ENCODE measurements around the gene GDI1.
A peak's percentile ranks its signal among the peaks of the same experiment; 100 is the strongest.

GDI1 gene

DNA sequence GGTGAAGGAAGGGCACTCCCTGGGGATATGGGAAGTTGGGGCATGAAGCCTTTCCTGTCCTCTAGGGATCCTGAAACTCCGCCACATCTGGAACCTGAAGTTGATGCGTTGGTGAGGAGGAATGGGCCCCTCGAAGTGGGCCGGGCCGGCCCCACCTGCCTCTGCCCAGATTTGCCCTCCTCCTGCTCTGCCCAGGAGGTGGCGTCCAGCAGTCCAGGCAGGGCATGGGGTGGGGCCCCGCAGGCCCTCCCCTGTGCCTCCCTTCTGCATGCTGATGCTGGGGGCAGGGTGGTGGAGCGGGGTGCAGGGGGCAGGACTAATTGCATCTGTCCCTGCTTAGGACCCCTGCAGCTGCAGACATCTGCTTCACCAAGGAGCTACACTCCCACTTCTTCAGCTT lies 23.8 kb upstream of the GDI1 start:
- H3K9ac ChIP-seq, result peak overlapping the region in 7 of 11 experiments; percentile 81 to 92 (median 86); a peak in 10 of 22 replicates
- peak overlapping the region in 9 of 11 experiments; percentile 80 to 89 (median 88); a peak in 17 of 22 replicates for H3K27ac ChIP-seq

DNA sequence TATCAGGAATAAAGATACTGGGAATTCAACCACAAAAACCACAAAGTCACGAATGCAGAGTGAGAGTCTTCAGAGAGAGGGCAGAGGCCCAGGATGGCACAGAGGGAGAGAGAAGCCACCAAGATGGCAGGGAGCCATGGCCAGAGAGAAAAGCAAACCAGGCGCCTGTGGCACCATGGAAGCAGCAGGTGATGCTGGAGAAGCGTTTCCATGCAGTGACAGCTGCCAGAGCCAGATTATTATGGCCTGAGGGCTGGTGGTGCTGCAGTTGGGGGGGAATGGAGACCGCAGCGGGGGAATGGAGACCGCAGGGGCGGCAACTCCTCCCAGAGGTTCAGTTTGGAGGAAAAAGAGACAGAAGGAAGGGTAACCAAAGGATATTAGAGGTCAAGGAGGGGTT lies 19.8 kb upstream of the GDI1 start:
- no peak overlapping the region for H3K9ac ChIP-seq
- H3K4me1 ChIP-seq, result peaks cover 10 to 14% (median 11%) of the 10 kb centered on the region in 10 experiments; a peak in 19 of 20 replicates
- H3K9me3 ChIP-seq (replicated peaks in 1 of 11), result peaks cover 0 to 8% (median 3%) of the 10 kb centered on the region in 11 experiments; a peak in 8 of 22 replicates
- H3K36me3 ChIP-seq, result peaks cover 0 to 30% (median 4%) of the 10 kb centered on the region in 11 experiments; a peak in 8 of 22 replicates
- no peak for TF ChIP-seq Cebpa-rat (IDR thresholded peaks at IDR 0.05)
- H3K4me2 ChIP-seq, result no peak overlapping the region
- H4K20me1 ChIP-seq, result peaks cover 0 to 29% (median 3%) of the 10 kb centered on the region in 11 experiments; a peak in 8 of 22 replicates
- no peak overlapping the region for H3K27ac ChIP-seq
- H3K4me3 ChIP-seq, result no peak overlapping the region
- H3K27me3 ChIP-seq, result peaks cover 39 to 74% (median 52%) of the 10 kb centered on the region in 11 experiments; a peak in 21 of 22 replicates

More for the DNA sequence above, 23.8 kb upstream of the GDI1 start:
- peaks cover 0 to 10% (median 0%) of the 10 kb centered on the region in 11 experiments; a peak in 6 of 22 replicates for H4K20me1 ChIP-seq
- H3K4me1 ChIP-seq, result peaks cover 23 to 38% (median 32%) of the 10 kb centered on the region in 10 experiments
- peak overlapping the region; percentile 79 to 91 (median 88); a peak in 18 of 22 replicates for H3K4me2 ChIP-seq
- H3K9me3 ChIP-seq (replicated peaks in 1 of 11), result peaks cover 0 to 27% (median 13%) of the 10 kb centered on the region in 11 experiments; a peak in 17 of 22 replicates
- peaks cover 7 to 46% (median 20%) of the 10 kb centered on the region in 11 experiments; a peak in 18 of 22 replicates for H3K27me3 ChIP-seq
- H3K4me3 ChIP-seq, result peak overlapping the region in 1 of 10 experiments; percentile 82; a peak in 2 of 20 replicates
- H3K36me3 ChIP-seq, result peaks cover 0 to 20% (median 4%) of the 10 kb centered on the region in 11 experiments; a peak in 5 of 22 replicates
- no peak for TF ChIP-seq Cebpa-rat (IDR thresholded peaks at IDR 0.05)

DNA sequence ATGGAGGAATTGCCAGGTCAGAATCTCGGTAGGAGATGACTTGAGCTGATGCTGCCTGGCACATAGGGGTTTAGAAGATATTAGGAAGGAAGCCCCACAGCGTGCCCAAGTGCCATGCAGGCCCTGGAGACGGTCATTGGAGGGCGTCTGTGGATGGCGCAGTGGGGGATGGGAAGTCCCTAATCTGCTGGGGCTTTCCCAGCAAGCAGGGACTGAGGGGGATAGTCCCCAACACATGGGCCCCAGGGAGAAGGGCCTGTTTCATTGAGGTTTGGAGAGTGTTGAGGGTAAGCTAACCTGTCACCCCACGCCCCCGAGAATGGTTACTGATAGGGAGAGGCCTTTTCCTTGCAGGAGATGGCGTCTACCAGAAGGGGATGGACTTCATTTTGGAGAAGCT lies 17.8 kb upstream of the GDI1 start:
- peaks cover 0 to 21% (median 3%) of the 10 kb centered on the region in 11 experiments; a peak in 8 of 22 replicates for H4K20me1 ChIP-seq
- no peak overlapping the region for H3K4me3 ChIP-seq
- H3K4me2 ChIP-seq, result no peak overlapping the region
- H3K9me3 ChIP-seq (replicated peaks in 1 of 11), result no peaks in the 10 kb centered on the region; a peak in 3 of 22 replicates
- no peak overlapping the region for H3K9ac ChIP-seq
- TF ChIP-seq Cebpa-rat (IDR thresholded peaks at IDR 0.05), result no peak
- H3K27ac ChIP-seq, result no peak overlapping the region
- peaks cover 34 to 69% (median 55%) of the 10 kb centered on the region in 11 experiments; a peak in 21 of 22 replicates for H3K27me3 ChIP-seq
- H3K4me1 ChIP-seq, result peaks cover 0 to 7% (median 2%) of the 10 kb centered on the region in 10 experiments; a peak in 10 of 20 replicates
- H3K36me3 ChIP-seq, result peaks cover 0 to 24% (median 0%) of the 10 kb centered on the region in 11 experiments; a peak in 6 of 22 replicates

DNA sequence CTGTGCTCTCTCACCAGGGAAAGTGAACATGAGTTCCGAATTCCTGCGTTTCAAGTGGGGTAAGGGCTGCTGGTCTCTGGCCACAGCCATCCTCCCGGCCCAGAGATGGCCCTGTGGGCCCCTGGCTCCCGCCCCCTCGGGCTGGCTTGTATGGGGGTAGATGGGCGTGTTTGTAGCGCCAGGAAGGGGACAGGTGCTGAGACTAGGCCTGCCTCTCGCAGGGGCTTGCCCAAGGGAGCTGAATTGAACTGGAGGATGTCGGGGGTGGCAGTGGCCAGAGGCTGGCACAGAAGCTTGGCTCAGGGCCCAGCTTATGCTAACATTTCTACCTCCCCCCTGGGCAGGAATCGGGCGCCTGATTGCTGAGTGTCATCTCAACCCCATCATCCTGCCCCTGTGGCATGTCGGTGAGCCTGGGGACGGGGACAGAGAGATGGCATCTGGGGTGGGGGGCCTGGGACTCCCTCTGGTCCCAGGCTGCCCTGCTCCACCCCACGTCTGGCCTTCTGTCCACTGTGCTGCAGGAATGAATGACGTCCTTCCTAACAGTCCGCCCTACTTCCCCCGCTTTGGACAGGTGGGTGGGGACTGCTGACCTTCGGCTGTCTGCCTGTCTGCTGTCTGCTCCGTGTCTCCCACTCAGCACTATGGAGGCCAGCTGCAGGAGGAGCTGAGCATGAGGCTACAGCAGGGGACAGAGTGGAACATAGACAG lies 17.1 kb upstream of the GDI1 start:
- Histone ChIP-seq H4K20me1 (peaks cover 0 to 21% (median 3%) of the 10 kb centered on the region in 11 experiments; a peak in 8 of 22 replicates), H3K4me2 (no peak overlapping the region), H3K4me1 (peaks cover 0 to 13% (median 3%) of the 10 kb centered on the region in 10 experiments; a peak in 10 of 20 replicates), H3K27me3 (peaks cover 34 to 72% (median 60%) of the 10 kb centered on the region in 11 experiments; a peak in 21 of 22 replicates), H3K9me3 (replicated peaks in 1 of 11) (no peaks in the 10 kb centered on the region; a peak in 3 of 22 replicates), H3K4me3 (no peak overlapping the region), H3K9ac (no peak overlapping the region), H3K36me3 (peaks cover 0 to 24% (median 0%) of the 10 kb centered on the region in 11 experiments; a peak in 6 of 22 replicates), H3K27ac (no peak overlapping the region)
- no peak for TF ChIP-seq Cebpa-rat (IDR thresholded peaks at IDR 0.05)

DNA sequence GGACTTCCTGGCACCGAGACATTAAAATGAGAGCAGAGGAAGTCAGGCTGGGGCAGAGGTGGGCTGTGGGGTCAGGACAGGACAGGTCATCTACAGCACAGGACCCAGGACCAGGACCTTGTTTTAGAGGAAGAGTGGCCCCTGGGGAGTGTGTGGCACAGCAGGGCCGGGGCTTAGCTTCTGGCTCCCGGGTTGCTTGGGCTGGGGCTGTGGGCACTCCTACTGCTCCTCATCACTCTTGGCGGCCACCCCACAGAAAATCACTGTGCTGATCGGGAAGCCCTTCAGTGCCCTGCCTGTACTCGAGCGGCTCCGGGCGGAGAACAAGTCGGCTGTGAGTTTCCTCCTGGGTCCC lies 16.6 kb upstream of the GDI1 start:
- Histone ChIP-seq H3K4me2 (no peak overlapping the region), H3K9me3 (replicated peaks in 1 of 11) (no peaks in the 10 kb centered on the region; a peak in 3 of 22 replicates), H3K4me1 (peaks cover 0 to 13% (median 3%) of the 10 kb centered on the region in 10 experiments; a peak in 10 of 20 replicates), H3K27me3 (peaks cover 34 to 72% (median 60%) of the 10 kb centered on the region in 11 experiments; a peak in 21 of 22 replicates), H3K36me3 (peaks cover 0 to 24% (median 0%) of the 10 kb centered on the region in 11 experiments; a peak in 6 of 22 replicates), H3K27ac (no peak overlapping the region), H3K4me3 (no peak overlapping the region), H3K9ac (no peak overlapping the region), H4K20me1 (peaks cover 0 to 21% (median 3%) of the 10 kb centered on the region in 11 experiments; a peak in 8 of 22 replicates)
- no peak for TF ChIP-seq Cebpa-rat (IDR thresholded peaks at IDR 0.05)

DNA sequence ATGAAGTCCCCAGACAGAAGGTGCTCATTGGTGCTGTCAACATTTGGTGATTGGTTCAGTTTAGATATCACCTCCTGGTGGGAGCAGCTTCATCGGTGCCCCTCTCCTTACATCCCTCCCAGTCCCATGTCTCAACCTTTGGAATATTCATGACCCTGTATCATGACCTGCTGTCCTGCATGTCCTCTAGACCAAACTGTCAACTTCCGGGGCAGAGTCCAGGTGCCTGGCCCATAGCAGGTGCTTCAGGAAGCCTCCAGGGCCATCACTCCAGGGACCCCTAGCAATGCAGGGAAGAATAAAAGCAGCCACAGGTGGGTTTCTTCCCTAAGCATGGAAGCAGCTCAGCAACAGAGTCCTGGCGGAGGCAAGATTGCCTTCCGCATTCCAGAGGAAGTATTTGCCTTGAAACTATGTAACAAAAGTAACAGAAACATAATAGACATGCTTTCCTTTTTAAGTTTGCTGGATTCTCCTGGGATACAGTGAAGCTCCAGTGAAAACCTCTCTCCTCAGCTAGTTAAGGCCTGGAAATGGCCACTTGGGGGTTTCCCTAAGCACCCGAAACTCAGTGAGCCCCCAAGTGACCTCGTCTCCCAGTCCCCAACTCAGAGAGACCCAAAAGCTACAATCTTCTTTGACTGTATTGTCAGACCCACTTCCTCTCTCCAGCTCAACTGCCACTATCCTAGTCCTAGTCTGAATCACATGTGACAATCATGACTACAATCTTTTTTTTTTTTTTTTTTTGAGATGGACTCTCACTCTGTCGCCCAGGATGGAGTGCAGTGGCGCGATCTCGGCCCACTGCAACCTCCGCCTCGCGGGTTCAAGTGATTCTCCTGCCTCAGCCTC lies 9.8 kb upstream of the GDI1 start:
- Histone ChIP-seq H3K4me1 (peaks cover 20 to 52% (median 42%) of the 10 kb centered on the region in 10 experiments), H4K20me1 (peaks cover 0 to 16% (median 3%) of the 10 kb centered on the region in 11 experiments; a peak in 9 of 22 replicates), H3K4me3 (peak overlapping the region in 2 of 10 experiments; percentile 76 to 78; a peak in 5 of 20 replicates), H3K36me3 (peaks cover 1 to 7% (median 6%) of the 10 kb centered on the region in 11 experiments; a peak in 15 of 22 replicates), H3K9ac (peak overlapping the region in 1 of 11 experiments; percentile 49; a peak in 1 of 22 replicates), H3K4me2 (peak overlapping the region; percentile 44 to 84 (median 69); a peak in 20 of 22 replicates), H3K27ac (peak overlapping the region in 2 of 11 experiments; percentile 16 to 30; a peak in 3 of 22 replicates), H3K27me3 (peaks cover 0 to 36% (median 18%) of the 10 kb centered on the region in 11 experiments; a peak in 13 of 22 replicates), H3K9me3 (replicated peaks in 1 of 11) (peaks cover 0 to 25% (median 19%) of the 10 kb centered on the region in 11 experiments; a peak in 16 of 22 replicates)
- no peak for TF ChIP-seq Cebpa-rat (IDR thresholded peaks at IDR 0.05)

DNA sequence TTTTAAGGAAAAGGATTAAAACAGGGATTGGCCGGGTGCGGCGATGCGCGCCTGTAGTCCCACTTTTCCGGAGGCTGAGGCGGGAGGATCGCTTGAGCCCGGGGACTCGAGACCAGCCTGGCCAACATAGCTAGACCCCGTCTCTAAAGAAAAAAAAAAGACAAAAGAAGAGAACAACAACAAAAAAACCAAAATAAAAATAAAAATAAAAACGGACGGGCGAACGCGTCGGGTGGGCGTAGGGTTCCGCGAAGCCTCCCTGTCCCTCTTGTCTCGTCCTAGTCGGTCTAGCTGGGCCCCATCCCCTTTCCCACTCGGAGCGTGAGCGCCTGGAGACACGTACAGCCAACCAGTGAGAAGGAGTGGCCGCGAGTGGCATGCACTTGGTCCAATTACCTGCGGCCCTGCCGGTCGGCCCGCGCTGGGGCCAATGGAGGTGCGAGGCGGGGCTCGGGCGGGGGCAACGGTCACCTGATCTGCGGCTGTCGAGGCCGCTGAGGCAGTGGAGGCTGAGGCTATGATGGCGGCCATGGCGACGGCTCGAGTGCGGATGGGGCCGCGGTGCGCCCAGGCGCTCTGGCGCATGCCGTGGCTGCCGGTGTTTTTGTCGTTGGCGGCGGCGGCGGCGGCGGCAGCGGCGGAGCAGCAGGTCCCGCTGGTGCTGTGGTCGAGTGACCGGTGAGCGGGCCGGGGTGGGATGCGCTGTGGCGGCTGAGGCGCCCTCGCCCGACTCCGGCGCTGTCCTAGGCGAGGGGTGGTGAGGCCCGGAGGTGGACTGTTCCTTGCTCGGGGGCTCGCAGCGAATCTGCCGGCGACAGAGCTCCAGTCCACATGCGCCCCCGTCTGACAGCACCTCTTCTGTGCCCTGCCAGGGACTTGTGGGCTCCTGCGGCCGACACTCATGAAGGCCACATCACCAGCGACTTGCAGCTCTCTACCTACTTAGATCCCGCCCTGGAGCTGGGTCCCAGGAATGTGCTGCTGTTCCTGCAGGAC lies 8.5 kb upstream of the GDI1 start, which contains the start of gene ATP6AP1:
Gene ATP6AP1 (plus strand): TSS at position 502 of the 996 bp plus-strand sequence. CDS start 16 bp downstream, at position 518.
- no peak for TF ChIP-seq Cebpa-rat (IDR thresholded peaks at IDR 0.05)
- peaks cover 20 to 62% (median 47%) of the 10 kb centered on the region in 10 experiments for H3K4me1 ChIP-seq
- H3K9me3 ChIP-seq (replicated peaks in 1 of 11), result peaks cover 0 to 25% (median 19%) of the 10 kb centered on the region in 11 experiments; a peak in 16 of 22 replicates
- peak within 1 kb of the TSS; percentile 50 to 84 (median 79) for H3K27ac ChIP-seq
- H3K4me2 ChIP-seq, result peak within 1 kb of the TSS; percentile 64 to 88 (median 75)
- H4K20me1 ChIP-seq, result peaks cover 0 to 29% (median 12%) of the 10 kb centered on the region in 11 experiments; a peak in 13 of 22 replicates
- H3K27me3 ChIP-seq, result peaks cover 0 to 48% (median 22%) of the 10 kb centered on the region in 11 experiments; a peak in 15 of 22 replicates
- peaks cover 9 to 20% (median 18%) of the 10 kb centered on the region in 11 experiments; a peak in 19 of 22 replicates for H3K36me3 ChIP-seq
- H3K4me3 ChIP-seq, result peak within 1 kb of the TSS; percentile 68 to 86 (median 76)
- H3K9ac ChIP-seq, result peak within 1 kb of the TSS; percentile 75 to 87 (median 84)

Data from BLaER1 treated with 17β-estradiol and CSF1 and Interleukin-3, amounts not matched to agents 10 nM and 100 nM (cell line).